ENCODE results near the gene NIBAN1. TPM values are rescaled to one million over a fixed set of nuclear protein-coding genes. Genes with fewer than 3 reads are reported as not detected.

NIBAN1 gene
- total RNA-seq, 1 experiment from 2014 or later: 5.9 TPM

- peaks cover 7 to 11% of the 10 kb centered on the region in 2 experiments for H3K4me1 Mint-ChIP-seq
- H3K9me3 Mint-ChIP-seq: no peaks in the 10 kb centered on the region
- Histone ChIP-seq H3K9me3 (ENCODE audit: control insufficient read depth, low read depth, low read length) (no peaks in the 10 kb centered on the region), H3K56ac (ENCODE audit: insufficient read length, low read depth, low read length) (no peak overlapping the region), H2AFZ (ENCODE audit: low read length) (no peak overlapping the region), H3K23ac (ENCODE audit: insufficient read length, low read depth, low read length) (no peak overlapping the region), H3T11ph (ENCODE audit: low read length) (no peak overlapping the region), H3K79me2 (ENCODE audit: insufficient read depth, low read length) (no peaks in the 10 kb centered on the region), H2BK5ac (ENCODE audit: insufficient read length, low read length) (no peak overlapping the region), H2BK15ac (ENCODE audit: low read depth, low read length) (no peak overlapping the region), H3K27me3 (ENCODE audit: insufficient read depth, low read length) (no peaks in the 10 kb centered on the region), H4K91ac (ENCODE audit: insufficient read length, low read depth, low read length) (no peak overlapping the region), H4K5ac (ENCODE audit: insufficient read length, low read depth, low read length) (no peak overlapping the region), H3K9ac (ENCODE audit: extremely low read depth, insufficient read length, low read length) (no peak overlapping the region), H2BK20ac (ENCODE audit: low read depth, low read length, poor library complexity, severe bottlenecking) (no peak overlapping the region), H4K8ac (replicated peaks; ENCODE audit: insufficient read length, low read depth, low read length) (no peak overlapping the region), H3K79me1 (ENCODE audit: insufficient read depth, low read depth, low read length, poor library complexity, severe bottlenecking) (no peaks in the 10 kb centered on the region), H3K4me1 (ENCODE audit: insufficient read depth, low read length) (no peaks in the 10 kb centered on the region), H2BK120ac (ENCODE audit: low read depth, low read length, poor library complexity, severe bottlenecking) (no peak overlapping the region), H2AK5ac (ENCODE audit: insufficient read length, low read length) (no peak overlapping the region), H3K18ac (ENCODE audit: insufficient read length, low read depth, low read length) (no peak overlapping the region), H3K14ac (ENCODE audit: insufficient read depth, low read length) (no peak overlapping the region), H4K20me1 (ENCODE audit: control insufficient read depth, insufficient read depth, insufficient read length) (no peaks in the 10 kb centered on the region), H3K4me2 (ENCODE audit: insufficient read depth, insufficient read length, low read length) (no peak overlapping the region), H2BK12ac (ENCODE audit: insufficient read length, low read depth, low read length) (no peak overlapping the region), H3K23me2 (ENCODE audit: insufficient read length, low read depth, low read length, poor library complexity, severe bottlenecking) (no peaks in the 10 kb centered on the region), H3K4ac (ENCODE audit: low read depth, low read length) (no peak overlapping the region), H3K27ac (ENCODE audit: insufficient read length, low read depth, low read length) (no peak overlapping the region)
- peaks cover 3% of the 10 kb centered on the region for H3K27me3 Mint-ChIP-seq (ENCODE audit: low read depth)
- no peaks in the 10 kb centered on the region for H3K36me3 Mint-ChIP-seq (ENCODE audit: insufficient read depth in 1 of 3, low read depth in 3 of 3)
- H3K27ac Mint-ChIP-seq: no peak overlapping the region
- TF ChIP-seq, protein P1, sequence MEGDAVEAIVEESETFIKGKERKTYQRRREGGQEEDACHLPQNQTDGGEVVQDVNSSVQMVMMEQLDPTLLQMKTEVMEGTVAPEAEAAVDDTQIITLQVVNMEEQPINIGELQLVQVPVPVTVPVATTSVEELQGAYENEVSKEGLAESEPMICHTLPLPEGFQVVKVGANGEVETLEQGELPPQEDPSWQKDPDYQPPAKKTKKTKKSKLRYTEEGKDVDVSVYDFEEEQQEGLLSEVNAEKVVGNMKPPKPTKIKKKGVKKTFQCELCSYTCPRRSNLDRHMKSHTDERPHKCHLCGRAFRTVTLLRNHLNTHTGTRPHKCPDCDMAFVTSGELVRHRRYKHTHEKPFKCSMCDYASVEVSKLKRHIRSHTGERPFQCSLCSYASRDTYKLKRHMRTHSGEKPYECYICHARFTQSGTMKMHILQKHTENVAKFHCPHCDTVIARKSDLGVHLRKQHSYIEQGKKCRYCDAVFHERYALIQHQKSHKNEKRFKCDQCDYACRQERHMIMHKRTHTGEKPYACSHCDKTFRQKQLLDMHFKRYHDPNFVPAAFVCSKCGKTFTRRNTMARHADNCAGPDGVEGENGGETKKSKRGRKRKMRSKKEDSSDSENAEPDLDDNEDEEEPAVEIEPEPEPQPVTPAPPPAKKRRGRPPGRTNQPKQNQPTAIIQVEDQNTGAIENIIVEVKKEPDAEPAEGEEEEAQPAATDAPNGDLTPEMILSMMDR (conservative IDR thresholded peaks at IDR 0.05): peak; percentile 31; the same call in 2 of the 3 replicates
- no CpG with 5 or more reads among the region's 5 CpGs for WGBS (ENCODE audit: extremely low coverage, insufficient read length, low lambda C conversion rate)
- DNase-seq: no peak
- no peak overlapping the region for H3K4me3 Mint-ChIP-seq
Observed at GRCh38 chr1:184986250-184986649, 11.9 kb upstream of the NIBAN1 start.

Measured in H9 (cell line).